Skin epidermis (tissue), 12 donors: ENCODE measurements around the gene NXPH1.

Source experiments
- H3K27ac ChIP-seq, 21 experiments: fragments of 200-600 bp; sonication (generic) in 11 of 21; one replicate each; pipeline ENCODE4 v1.5.0; 2020; ENCODE audit warnings: mild to moderate bottlenecking in 3 of 21, inconsistent platforms in 2 of 21, moderate library complexity in 2 of 21
- H3K4me3 ChIP-seq, 7 experiments: fragments of 200-600 bp; sonication (generic) in 2 of 7; one replicate each; pipeline ENCODE4 v1.5.0; 2020; ENCODE audit warnings: inconsistent platforms in 2 of 7, mild to moderate bottlenecking in 2 of 7, moderate library complexity in 1 of 7

The NXPH1 gene

DNA sequence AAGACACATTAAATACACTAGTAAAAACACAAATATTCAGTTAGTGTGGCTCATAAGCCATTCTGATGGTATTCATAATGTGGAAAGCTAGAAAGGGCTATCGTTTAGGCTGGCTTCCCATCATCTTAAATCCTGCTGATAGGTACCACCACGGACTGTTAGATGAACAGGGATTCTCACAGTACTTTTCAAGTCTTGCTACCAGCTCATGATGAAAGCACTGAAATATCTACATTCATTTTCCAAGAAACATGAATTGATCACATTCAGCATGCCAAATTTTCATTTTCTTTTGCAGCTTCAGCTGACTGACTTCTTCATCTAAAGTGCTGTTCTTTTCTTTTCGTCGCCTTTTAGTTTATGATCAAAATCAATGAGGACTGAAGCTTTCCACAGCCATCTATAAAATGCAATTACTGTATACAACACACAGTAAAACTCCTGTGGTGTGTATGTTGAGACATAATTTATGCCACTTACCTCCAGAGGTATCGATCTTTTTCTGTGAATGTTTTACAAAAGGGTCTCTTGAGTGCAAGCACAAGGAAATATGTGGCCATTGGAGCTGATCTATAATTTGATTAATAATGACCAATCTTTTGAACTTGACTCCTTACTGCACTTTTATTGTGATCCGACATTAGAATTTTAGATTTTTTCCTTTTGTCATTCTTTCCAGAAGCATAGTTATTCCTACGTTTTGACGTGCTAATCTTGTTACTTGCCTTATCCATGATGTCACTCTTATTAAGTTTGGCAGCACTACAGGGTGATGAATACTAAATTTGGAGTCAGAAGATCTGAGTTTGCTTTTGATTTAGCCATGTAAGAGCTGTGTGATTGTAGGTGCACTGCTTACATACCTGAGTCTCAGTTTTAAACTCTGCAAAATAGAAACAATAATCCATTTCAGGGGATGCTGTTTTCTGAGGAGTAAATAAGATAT lies 58.4 kb downstream of the NXPH1 start:
- no peak overlapping the region for H3K27ac ChIP-seq
- H3K4me3 ChIP-seq = no peak overlapping the region

DNA sequence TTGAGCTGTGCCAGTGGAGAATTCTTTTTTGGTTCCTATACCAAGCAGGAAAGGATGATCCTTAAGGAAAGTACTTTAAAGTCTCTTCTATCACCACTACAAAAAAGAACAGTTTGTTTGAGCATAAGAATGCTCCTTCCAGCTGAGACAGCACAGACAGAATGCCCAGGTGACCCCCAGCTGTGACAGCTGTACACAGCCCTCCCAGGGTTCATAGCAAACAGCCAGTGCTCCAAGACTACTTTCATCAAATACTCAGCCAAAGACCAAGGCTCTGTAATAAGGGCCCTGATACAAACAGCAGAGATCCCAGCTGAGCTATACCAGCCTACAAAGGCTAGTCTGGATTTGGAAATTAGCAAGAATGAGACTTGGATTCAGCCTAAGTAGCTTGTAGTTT lies 65.7 kb downstream of the NXPH1 start:
- Histone ChIP-seq H3K27ac (no peak overlapping the region), H3K4me3 (no peak overlapping the region)

DNA sequence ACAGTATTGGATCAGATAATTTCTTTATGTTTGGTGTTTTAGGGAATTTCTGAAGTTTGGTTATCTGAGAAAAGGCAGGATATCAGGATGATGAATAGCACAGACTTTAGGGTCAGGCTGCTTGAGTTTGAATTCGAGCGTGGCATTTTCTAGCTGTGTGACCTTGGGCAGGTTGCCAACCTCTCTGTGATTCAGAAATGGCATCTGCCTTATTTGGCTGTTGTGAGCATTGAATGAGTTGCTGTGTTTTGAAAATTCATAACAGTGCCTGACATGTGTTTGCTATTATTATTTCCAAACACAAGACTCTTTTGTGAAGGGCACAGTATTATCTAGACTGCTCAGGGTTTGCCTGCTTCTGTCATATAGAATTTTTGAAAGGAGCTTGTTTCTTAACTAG lies 66.9 kb downstream of the NXPH1 start:
- H3K27ac ChIP-seq = no peak overlapping the region

DNA sequence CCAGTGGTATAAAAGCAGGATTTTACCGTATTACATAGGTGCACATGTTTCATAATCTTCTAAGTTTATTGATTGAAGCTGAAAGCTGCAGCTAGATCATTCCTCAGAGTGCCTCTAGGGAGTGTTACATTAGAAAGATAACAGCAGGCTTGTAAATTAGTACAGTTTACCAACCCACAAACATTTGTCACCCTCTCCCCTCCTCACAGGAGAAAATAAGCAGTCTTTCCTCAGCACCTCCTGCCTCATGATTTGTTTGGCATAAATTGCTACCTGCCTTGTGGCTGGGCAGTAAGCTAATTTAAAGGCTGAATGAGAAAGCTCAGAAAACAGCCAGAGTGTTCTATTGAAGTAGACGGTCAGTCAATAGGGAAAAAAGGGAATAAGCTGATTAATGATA lies 74.2 kb downstream of the NXPH1 start:
- Histone ChIP-seq H3K27ac (no peak overlapping the region), H3K4me3 (no peak overlapping the region)

More for the DNA sequence above, 66.9 kb downstream of the NXPH1 start:
- no peak overlapping the region for H3K4me3 ChIP-seq

- Histone ChIP-seq H3K27ac (no peak overlapping the region), H3K4me3 (no peak overlapping the region)
Observed at GRCh38 chr7:8509621-8510020, 76.2 kb downstream of the NXPH1 start.

- no peak overlapping the region for H3K27ac ChIP-seq
- no peak overlapping the region for H3K4me3 ChIP-seq
Observed at GRCh38 chr7:8511855-8512254, 78.4 kb downstream of the NXPH1 start.

DNA sequence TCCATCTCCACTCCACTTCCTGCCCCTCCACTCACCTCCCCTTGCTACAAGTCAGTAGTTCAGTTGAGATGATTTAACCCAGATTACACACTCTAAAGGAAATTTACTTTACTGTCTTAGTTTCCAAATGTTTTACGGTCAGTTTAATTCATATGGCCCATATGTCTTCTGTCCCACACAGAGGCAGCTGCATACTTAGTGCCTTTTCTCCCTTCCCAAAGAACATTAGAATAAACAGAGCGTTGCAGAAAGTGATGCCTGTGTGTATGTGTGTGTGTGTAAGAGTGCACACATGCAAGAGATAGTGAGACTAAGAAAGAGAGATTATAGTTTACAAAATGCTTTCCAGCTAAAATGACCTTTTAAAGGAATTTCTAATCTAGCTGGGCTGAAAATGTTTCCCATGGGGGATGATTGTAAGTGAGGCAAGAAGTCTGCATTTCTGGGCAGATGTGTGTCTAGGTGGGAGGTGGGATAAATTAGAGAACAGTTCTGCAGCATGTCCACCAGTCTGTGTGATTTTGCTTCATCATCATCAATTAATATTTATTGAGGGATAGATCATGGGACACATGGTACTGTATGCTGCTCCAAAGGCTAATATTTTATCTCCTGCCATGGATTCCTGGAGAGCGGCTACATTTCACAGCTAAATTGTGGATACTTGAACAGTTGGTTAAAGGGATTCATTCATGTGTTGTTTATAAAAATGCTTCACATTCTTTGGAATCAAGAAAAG lies 81.5 kb downstream of the NXPH1 start:
- no peak overlapping the region for H3K27ac ChIP-seq
- no peak overlapping the region for H3K4me3 ChIP-seq

DNA sequence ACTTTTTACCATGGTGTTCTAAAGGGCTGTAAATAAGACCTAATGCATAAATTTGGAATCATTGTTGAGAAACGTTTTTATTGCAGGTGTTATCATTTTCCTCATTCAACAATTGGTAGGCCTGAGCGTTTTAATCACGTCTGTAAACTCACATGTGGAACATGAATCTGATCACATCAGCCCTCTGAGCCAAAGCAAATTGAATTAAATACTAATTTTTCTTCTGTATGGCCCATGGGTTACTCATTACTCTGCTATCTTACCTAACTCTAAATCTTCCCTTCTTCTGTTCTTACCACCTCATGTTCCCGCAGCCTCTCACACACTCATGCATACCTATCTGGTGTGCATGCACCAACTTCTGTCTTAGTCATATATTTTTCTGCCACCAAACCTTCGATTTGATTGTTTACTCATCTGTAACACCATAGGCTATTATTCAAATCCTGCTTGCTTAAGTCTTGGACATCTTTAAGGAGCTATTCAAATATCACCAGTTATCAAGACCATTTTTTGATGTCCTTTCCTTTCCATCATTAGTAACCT lies 82.3 kb downstream of the NXPH1 start:
- no peak overlapping the region for H3K4me3 ChIP-seq
- no peak overlapping the region for H3K27ac ChIP-seq

GRCh38 chr7:8516976-8517375 lies 83.6 kb downstream of the NXPH1 start:
- Histone ChIP-seq H3K4me3 (no peak overlapping the region), H3K27ac (no peak overlapping the region)

- Histone ChIP-seq H3K27ac (no peak overlapping the region), H3K4me3 (no peak overlapping the region)
Observed at GRCh38 chr7:8528311-8528710, 94.9 kb downstream of the NXPH1 start.

DNA sequence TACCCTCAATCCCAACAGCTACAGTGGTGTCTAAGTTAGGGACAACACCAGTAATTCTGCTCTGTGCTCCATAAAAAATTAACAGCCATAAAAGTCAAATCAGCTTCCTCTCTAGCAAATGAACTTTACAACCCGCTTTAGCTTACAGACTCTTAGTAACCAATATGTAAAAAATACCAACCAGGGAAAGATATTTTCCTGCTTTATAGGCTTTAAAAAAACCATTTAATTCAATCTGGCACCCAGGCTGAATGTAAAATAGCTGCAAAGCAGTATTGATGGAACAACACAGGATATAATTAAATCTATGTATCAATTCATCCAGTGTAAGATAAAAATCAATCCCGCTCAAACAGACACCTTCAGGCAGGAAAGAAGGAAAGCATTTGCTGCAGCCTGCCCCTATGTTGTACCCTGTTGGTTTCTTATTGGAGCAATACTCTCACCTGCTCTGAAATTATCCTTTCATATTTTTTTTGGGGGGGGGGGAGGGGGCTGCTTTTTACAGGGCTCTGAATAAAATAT lies 98.6 kb downstream of the NXPH1 start:
- no peak overlapping the region for H3K27ac ChIP-seq
- no peak overlapping the region for H3K4me3 ChIP-seq

DNA sequence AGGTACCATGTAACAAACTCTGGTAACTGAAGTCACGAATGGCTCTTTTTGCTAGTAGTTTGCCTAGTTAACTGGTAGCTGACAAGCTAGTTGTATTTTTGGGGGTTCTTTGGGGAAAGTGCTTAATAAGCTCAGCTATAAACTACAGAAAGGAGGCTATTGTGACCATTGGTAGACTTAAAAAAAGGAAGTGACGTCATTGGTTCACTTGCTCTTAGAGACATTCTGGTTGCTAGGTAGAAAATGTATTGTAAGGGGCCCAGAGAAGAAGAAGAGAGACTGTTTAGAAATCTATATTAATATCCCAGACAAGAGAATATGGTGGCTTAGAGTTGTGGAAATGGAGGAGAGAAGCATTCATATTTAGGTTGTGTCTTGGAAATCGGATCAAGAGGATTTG lies 103.0 kb downstream of the NXPH1 start:
- H3K27ac ChIP-seq = no peak overlapping the region
- no peak overlapping the region for H3K4me3 ChIP-seq

DNA sequence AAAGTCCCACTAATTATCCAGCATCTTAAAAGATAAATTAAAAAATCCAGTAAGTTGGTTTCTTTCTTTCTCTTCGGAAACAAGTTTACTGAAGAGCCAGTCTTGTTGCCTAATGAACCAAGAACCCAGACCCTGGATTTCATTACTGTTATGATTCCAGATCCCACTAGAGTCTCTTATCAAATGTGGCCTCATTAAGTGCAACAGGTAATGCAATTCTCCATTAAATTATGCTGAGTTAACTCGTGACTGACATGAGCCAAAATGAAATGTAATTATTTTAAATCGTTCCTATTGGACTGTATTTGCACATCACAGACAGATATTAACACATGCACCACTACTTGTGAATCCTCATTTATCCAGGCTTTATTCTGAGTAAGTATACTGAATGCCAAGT lies 115.6 kb downstream of the NXPH1 start:
- H3K27ac ChIP-seq = no peak overlapping the region
- H3K4me3 ChIP-seq = no peak overlapping the region

GRCh38 chr7:8560501-8560900 lies 127.1 kb downstream of the NXPH1 start:
- no peak overlapping the region for H3K4me3 ChIP-seq
- H3K27ac ChIP-seq = no peak overlapping the region

DNA sequence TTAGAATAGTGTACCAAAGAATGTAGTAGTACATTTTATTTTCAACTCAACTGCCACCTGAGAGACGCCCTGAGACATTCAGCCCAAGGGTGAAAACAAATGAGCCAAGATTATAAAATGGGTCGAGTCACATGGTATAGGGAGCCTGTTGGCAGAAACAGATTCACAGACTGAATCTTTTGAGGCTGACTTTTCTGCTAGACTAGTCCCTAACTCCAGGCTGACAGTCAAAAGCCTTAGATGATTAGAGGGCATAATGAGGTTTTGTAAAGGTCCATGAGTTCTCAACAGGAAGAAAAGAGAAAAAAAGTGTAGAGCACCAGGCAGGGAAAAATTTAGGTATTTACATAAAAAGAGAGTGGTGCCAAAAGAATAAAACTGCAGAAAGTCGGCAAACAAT lies 128.0 kb downstream of the NXPH1 start:
- no peak overlapping the region for H3K27ac ChIP-seq
- no peak overlapping the region for H3K4me3 ChIP-seq

GRCh38 chr7:8564281-8564680 lies 130.9 kb downstream of the NXPH1 start:
- Histone ChIP-seq H3K27ac (no peak overlapping the region), H3K4me3 (no peak overlapping the region)

DNA sequence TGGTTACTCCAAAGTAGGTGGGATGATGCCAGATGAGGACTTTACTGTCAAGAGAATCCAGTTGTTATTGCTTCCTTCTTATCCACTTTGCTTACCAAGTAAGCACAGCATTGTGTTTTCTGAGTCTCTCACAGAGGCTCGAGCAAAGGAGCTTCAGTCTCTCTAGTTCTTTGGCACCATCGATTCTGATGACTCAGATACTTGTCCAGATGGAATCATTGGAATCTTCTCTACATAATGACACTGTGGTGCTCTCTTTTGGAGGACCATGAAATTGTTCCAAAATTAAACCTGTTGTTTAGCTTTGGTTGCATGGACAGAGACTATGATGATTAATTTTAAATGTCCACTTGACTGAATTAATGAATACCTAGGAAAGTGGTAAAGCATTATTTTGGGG lies 132.6 kb downstream of the NXPH1 start:
- Histone ChIP-seq H3K4me3 (no peak overlapping the region), H3K27ac (no peak overlapping the region)

GRCh38 chr7:8567626-8568025 lies 134.2 kb downstream of the NXPH1 start:
- no peak overlapping the region for H3K4me3 ChIP-seq

GRCh38 chr7:8579661-8580194 lies 146.3 kb downstream of the NXPH1 start:
- no peak overlapping the region for H3K4me3 ChIP-seq
- no peak overlapping the region for H3K27ac ChIP-seq

More at GRCh38 chr7:8567626-8568025, 134.2 kb downstream of the NXPH1 start:
- no peak overlapping the region for H3K27ac ChIP-seq

- Histone ChIP-seq H3K4me3 (no peak overlapping the region), H3K27ac (no peak overlapping the region)
Observed at GRCh38 chr7:8581842-8582241, 148.4 kb downstream of the NXPH1 start.
